MM.1S (cell line): ENCODE measurements around the gene COMMD3.
"Not testable (repeated sequence)": the region's sequence is repeated elsewhere in the genome, so short reads cannot be mapped to it uniquely, and the experiment has no call there.

Source experiments
- DNase-seq: peaks from one replicate; pipeline ENCODE4 v3.0.0-alpha.2; 2015
- H2AFZ ChIP-seq: fragments of 300-600 bp; sonication (generic); 2 replicates; pipeline ENCODE4 v1.6.0; 2016; ENCODE audit warnings: antibody characterized with exemption, low read length
- H3F3A ChIP-seq: fragments of 300-600 bp; sonication (generic); 2 replicates; pipeline ENCODE4 v1.6.1; 2016; ENCODE audit warnings: mild to moderate bottlenecking, antibody characterized with exemption, low read length, moderate library complexity, mixed read lengths; ENCODE audit not compliant: insufficient read depth
- H3K27ac ChIP-seq: fragments of 300-600 bp; sonication (generic); 2 replicates; pipeline ENCODE4 v1.5.1; 2016; ENCODE audit warnings: mild to moderate bottlenecking, low read length
- H3K27me3 ChIP-seq: fragments of 300-600 bp; sonication (generic); replicated peaks from 2 replicates; pipeline ENCODE4 v1.6.0; 2016; ENCODE audit warnings: low read length; ENCODE audit not compliant: insufficient read depth
- H3K36me3 ChIP-seq: fragments of 300-600 bp; sonication (generic); replicated peaks from 2 replicates; pipeline ENCODE4 v1.6.1; 2016; ENCODE audit warnings: mild to moderate bottlenecking, low read length, mixed read lengths; ENCODE audit not compliant: insufficient read depth
- H3K4me1 ChIP-seq: fragments of 300-600 bp; sonication (generic); 2 replicates; pipeline ENCODE4 v1.6.1; 2016; ENCODE audit warnings: low read length, mixed read lengths
- H3K4me2 ChIP-seq: fragments of 300-600 bp; sonication (generic); 2 replicates; pipeline ENCODE4 v1.6.0; 2016; ENCODE audit warnings: low read depth, low read length
- H3K4me3 ChIP-seq: fragments of 300-600 bp; sonication (generic); 2 replicates; pipeline ENCODE4 v1.5.1; 2016; ENCODE audit warnings: low read length, mixed read lengths
- H3K79me2 ChIP-seq: fragments of 300-600 bp; sonication (generic); 2 replicates; pipeline ENCODE4 v1.6.1; 2016; ENCODE audit warnings: mixed run types, low read length, mixed read lengths
- H3K9ac ChIP-seq: fragments of 300-600 bp; sonication (generic); 2 replicates; pipeline ENCODE4 v1.6.1; 2016; ENCODE audit warnings: low read length, mixed read lengths
- H3K9me2 ChIP-seq: fragments of 300-600 bp; sonication (generic); replicated peaks from 2 replicates; pipeline ENCODE4 v1.6.1; 2016; ENCODE audit warnings: mild to moderate bottlenecking, low read length, mixed read lengths; ENCODE audit not compliant: insufficient read depth
- H3K9me3 ChIP-seq: fragments of 300-600 bp; sonication (generic); replicated peaks from 2 replicates; pipeline ENCODE4 v1.6.1; 2016; ENCODE audit warnings: mild to moderate bottlenecking, low read length, mixed read lengths; ENCODE audit not compliant: insufficient read depth
- H4K20me1 ChIP-seq: fragments of 300-600 bp; sonication (generic); 2 replicates; pipeline ENCODE4 v1.6.1; 2016; ENCODE audit warnings: mild to moderate bottlenecking, low read length, moderate library complexity, mixed read lengths; ENCODE audit not compliant: insufficient read depth
- EZH2 ChIP-seq: fragments of 300-600 bp; sonication (generic); optimal IDR thresholded peaks from 2 replicates; pipeline ENCODE3; 2017; ENCODE audit warnings: low read depth, mild to moderate bottlenecking, antibody characterized with exemption, low read length, mixed read lengths
- EZH2phosphoT487 ChIP-seq: fragments of 300-600 bp; sonication (generic); IDR thresholded peaks from 2 replicates; pipeline ENCODE4 v1.6.1; 2018; ENCODE audit warnings: antibody characterized with exemption, low read length
- TF ChIP-seq, protein P1 (sequence below): fragments of 300-600 bp; sonication (generic); IDR thresholded peaks from 2 replicates; pipeline ENCODE4 v1.5.1; 2016; ENCODE audit warnings: antibody characterized with exemption, low read length, mixed read lengths

The COMMD3 gene

DNA sequence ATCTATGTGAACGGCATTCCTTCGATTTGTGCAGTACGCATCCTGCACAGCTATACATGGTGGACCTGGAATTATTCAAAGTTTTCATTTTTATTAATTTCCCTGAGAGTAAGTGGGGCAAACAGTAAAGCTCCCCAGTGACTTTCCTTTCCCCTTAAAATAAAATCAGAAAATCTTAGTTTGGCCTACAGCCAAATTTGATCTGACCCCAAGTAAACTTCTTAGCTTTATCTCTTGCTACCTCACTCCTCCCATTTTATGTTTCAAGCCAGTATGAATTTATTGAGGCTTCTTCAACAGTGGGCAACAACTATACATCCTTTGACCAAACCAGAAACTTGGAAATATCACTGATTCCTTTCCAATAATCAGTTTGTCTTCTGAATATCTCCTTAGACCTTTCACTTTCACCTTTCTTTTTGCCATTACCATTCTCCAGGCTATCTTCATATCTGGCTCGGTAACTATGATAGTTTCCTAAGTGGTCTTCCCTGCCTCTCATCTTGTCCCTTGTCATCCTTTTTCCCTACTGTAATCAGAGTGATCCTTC lies 40.2 kb downstream of the COMMD3 start:
- H3K79me2 ChIP-seq = no peaks in the 10 kb centered on the region
- no peak overlapping the region for H3K9ac ChIP-seq
- no peak for DNase-seq
- no peaks in the 10 kb centered on the region for H3K9me2 ChIP-seq
- H3K36me3 ChIP-seq = no peaks in the 10 kb centered on the region
- peaks cover 2% of the 10 kb centered on the region; the same call in 1 of the 2 replicates for H3K4me1 ChIP-seq
- H3K27me3 ChIP-seq = no peaks in the 10 kb centered on the region
- TF ChIP-seq, protein P1, sequence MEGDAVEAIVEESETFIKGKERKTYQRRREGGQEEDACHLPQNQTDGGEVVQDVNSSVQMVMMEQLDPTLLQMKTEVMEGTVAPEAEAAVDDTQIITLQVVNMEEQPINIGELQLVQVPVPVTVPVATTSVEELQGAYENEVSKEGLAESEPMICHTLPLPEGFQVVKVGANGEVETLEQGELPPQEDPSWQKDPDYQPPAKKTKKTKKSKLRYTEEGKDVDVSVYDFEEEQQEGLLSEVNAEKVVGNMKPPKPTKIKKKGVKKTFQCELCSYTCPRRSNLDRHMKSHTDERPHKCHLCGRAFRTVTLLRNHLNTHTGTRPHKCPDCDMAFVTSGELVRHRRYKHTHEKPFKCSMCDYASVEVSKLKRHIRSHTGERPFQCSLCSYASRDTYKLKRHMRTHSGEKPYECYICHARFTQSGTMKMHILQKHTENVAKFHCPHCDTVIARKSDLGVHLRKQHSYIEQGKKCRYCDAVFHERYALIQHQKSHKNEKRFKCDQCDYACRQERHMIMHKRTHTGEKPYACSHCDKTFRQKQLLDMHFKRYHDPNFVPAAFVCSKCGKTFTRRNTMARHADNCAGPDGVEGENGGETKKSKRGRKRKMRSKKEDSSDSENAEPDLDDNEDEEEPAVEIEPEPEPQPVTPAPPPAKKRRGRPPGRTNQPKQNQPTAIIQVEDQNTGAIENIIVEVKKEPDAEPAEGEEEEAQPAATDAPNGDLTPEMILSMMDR = no peak
- TF ChIP-seq EZH2 (no peak), EZH2phosphoT487 (no peak)
- no peak overlapping the region for H3K4me3 ChIP-seq
- no peaks in the 10 kb centered on the region for H3F3A ChIP-seq
- H3K4me2 ChIP-seq = no peak overlapping the region
- no peaks in the 10 kb centered on the region for H3K9me3 ChIP-seq
- H2AFZ ChIP-seq = no peak overlapping the region
- no peaks in the 10 kb centered on the region for H4K20me1 ChIP-seq
- no peak overlapping the region for H3K27ac ChIP-seq

DNA sequence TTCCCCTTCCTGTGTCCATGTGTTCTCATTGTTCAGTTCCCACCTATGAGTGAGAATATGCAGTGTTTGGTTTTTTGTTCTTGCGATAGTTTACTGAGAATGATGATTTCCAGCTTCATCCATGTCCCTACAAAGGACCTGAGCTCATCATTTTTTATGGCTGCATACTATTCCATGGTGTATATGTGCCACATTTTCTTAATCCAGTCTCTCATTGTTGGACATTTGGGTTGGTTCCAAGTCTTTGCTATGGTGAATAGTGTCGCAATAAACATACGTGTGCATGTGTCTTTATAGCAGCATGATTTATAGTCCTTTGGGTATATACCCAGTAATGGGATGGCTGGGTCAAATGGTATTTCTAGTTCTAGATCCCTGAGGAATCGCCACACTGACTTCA lies 41.6 kb downstream of the COMMD3 start:
- not testable (repeated sequence) for H2AFZ ChIP-seq, H3K4me2 ChIP-seq, H3K27me3 ChIP-seq, H3K4me3 ChIP-seq, H3K36me3 ChIP-seq, H4K20me1 ChIP-seq, H3K9me3 ChIP-seq, H3K27ac ChIP-seq, H3K4me1 ChIP-seq, H3K9me2 ChIP-seq, H3K9ac ChIP-seq, DNase-seq, H3F3A ChIP-seq, H3K79me2 ChIP-seq

DNA sequence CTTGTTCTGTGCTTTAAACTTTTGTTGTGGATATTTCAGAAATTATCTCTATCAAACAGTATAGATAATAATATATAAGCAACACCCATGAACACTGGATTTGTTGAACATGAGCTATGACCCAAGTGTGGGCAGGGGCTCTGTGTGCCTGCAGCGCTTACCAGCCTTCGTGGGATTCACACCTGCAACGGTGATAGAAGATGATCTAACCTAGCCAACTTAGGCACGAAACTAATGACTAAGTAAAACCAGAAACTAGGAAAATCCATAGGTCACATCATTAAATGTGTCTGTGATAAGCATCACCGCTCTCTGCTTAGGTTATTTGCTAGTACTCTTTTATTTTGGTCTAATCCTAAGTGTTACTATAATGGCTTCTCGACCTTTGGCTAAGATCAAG lies 47.1 kb downstream of the COMMD3 start:
- no peak for DNase-seq

More for the DNA sequence above, 47.1 kb downstream of the COMMD3 start:
- H3K9me2 ChIP-seq = no peaks in the 10 kb centered on the region
- H3K36me3 ChIP-seq = no peaks in the 10 kb centered on the region
- H3K4me1 ChIP-seq = peaks cover 22% of the 10 kb centered on the region
- TF ChIP-seq, protein P1 = no peak
- TF ChIP-seq EZH2phosphoT487 (no peak), EZH2 (no peak)
- no peaks in the 10 kb centered on the region for H4K20me1 ChIP-seq
- H3K27me3 ChIP-seq = no peaks in the 10 kb centered on the region
- no peak overlapping the region for H3K9ac ChIP-seq
- H3K4me2 ChIP-seq = no peak overlapping the region
- H3K9me3 ChIP-seq = no peaks in the 10 kb centered on the region
- H3K27ac ChIP-seq = no peak overlapping the region
- no peaks in the 10 kb centered on the region for H3K79me2 ChIP-seq
- H3F3A ChIP-seq = no peaks in the 10 kb centered on the region
- H2AFZ ChIP-seq = no peak overlapping the region
- H3K4me3 ChIP-seq = no peak overlapping the region
